SK-N-DZ (cell line): ENCODE results near the gene LILRB3.
"Not testable (repeated sequence)": the region's sequence is repeated elsewhere in the genome, so short reads cannot be mapped to it uniquely, and the experiment has no call there.

Experiments used
- DNase-seq: peaks from one replicate; pipeline ENCODE4 v3.0.0-alpha.2; 2015; ENCODE audit warnings: low spot score

LILRB3 gene

DNA sequence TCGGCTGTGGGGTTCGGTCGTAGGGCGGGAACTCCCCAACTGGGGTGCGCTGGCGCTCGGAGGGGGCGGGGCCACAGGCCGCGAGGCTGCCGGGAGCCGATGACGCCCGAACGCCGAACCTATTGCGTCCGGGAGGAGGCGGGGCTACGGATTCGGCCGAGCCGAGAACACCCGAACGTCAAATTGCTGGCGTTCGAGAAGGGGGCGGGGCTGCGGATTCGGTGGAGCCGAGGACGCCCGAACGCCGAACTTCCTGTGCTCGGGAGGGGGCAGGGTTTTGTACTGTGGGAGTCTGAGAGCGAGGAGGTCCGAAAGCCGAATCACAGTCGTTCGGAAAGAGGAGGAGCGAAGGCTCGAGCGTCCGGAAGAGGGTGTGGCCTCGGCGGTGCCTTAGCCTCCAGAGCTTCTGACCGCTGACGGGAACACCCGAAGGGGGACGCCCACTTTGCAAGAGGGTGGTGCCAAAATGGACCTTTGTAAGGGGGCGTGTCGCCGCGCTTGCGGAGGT lies 32.2 kb downstream of the LILRB3 start:
- DNase-seq, result peak; percentile 95

DNA sequence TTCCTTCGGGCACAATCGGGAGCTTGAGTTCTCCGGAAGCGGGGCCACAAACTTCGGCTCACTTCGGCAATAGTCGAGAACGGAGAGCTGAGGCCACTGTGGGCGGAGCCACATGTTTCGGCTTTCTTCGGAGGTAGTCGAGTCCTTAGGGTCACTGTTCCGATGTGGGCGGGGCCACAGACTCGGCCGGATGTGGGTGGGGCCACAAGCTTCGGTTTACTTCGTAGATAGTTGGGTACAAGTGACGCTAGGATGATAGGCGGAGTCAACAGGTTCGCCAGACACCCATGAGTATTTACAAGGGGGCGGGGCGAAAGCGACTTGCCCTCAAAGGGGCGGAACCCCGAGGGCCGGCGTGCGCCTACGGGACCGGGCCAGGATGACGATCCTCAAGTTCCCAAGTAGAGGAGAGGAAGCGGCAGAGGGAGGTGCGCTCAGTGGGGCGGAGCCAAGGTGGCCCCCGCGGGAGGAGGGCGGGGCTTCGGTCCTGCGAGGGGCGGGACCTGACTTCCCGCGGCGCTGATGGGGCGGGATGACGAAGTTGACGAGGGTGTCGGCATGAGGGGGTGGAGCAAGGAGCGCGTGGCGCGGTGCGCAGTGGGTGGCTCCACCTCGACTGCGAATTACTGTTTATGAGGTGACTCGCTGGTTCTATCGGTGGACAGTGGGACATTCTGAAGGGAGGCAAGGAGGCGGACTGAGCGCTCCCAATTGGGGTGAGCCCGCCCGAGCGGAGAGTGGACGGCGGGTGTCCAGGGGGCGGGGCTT lies 32.9 kb downstream of the LILRB3 start:
- DNase-seq, result peak; percentile 98

DNA sequence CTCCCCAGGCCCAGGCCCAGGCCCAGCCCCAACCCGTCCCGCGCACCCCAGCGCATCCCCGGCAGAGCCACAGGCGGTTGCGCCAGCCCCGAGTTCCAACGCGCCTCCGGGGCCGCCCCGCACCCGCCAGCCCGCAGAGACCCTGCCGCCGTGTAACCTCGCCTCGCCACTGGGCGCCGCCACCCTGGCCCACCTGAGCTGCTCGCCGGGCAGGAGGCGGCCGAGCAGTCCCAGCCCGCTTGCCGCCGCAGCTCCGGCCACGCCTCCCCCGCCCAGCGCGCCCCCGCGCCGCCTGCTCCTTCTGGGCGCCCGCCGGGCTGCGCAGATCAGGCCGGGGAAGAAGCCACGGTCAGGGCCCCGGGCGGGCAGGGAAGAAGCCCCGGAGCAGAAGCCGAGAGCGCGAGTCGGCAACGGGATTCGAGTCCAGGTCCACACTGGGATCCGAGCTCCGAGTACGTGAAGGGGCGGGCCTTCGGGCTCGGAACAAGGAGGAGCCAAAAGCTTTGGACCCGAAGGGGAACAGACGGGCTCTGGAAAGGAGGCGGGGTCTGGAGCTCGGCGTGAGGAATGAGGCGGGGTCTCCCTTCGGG lies 33.6 kb downstream of the LILRB3 start, which contains the start of gene MBOAT7:
Gene MBOAT7, minus strand, starts transcription at position 436 of the 590 bp plus-strand sequence. CDS start 1,072 bp downstream, outside the sequence.
- no peak for DNase-seq

DNA sequence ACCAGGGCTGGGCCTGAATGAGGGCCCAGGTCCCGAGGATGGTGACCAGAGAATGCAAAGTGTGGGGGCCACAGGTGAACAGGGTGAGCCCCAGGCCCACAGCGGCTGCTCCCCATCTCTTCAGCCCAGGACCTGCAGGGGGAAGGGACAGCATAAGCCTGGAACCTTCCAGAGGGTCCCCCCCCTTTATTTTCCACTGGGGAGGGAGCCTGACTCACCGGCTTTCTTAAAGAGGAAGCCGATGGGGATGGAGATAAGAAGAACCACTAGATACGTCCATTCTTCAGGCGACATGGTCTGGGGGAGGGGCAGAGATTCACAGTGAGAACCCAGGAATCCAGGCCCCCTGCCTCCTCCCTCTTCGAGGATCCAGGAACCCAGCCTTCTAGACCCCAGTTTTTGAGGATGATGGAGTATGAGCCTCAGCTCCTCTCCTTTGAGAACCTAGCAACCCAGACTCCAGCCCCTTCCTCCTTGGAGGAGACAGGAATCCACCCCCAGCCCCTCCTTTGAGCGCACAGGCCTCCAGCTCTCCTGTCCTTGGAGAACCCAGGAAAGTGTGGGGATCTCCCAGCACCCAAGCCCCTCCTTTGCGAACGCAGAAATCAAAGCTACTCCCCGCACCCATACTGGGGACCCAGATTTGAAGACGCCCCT lies 34.5 kb downstream of the LILRB3 start:
- no peak for DNase-seq

DNA sequence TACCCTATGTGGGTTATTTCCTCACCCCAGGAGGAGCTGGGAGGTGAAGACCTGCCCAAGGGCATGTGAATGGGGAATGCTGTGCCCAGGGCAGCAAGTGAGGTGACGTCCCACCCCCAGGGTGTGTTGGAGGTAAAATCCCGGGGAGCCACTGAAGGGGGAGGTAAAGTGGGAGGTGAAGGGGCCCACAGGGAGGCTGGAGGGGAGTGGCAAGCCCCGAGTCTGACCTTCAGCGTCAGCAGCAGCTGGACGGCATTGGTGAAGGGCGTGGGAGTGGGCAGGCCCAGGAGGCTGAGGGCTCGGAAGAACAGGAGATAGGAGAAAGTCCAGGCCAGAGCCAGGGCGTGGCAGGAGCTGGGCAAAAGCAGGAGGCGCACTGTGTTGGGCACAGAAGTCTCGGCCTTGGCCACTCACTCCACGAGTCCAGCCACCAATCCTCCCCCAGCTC lies 35.8 kb downstream of the LILRB3 start:
- no peak for DNase-seq

DNA sequence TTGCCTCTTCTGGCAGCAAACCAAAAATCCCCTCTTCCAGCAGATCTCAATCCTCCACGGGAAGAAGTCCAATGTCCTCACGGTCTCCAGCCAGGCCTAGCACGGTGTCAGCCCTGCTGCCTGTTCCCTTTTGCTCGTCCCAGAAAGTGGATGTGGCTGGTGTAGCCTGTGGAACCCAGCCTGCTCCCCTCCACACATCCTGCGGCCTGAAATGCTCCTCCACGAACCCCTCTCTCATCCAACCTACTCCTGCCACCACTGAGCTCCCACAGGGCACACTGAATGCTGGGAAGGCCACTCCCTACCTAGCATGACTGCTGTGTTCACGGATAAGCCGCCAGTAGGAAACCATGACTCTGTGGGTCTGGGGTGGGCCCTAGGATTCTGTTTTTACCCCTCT lies 36.5 kb downstream of the LILRB3 start:
- no peak for DNase-seq

DNA sequence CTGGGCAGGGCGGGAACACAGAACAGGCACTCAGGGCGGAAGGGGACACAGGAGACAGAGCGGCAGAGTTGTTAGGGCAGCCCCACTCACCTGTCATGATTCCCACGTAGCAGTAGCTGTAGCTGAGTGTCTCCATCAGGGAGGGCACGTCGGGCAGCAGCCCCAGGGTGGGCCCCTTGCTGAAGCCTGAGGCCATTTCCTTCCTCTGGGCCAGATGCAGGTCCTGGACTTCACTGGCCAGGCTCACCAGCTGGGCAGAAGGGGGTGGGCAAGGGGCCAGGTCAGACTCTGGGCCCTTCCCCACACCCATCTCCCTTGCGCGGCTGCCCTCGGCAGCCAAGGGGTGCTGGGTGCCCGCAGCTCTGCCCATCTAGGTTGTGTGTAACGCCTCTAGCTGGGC lies 39.4 kb downstream of the LILRB3 start:
- DNase-seq, result no peak

DNA sequence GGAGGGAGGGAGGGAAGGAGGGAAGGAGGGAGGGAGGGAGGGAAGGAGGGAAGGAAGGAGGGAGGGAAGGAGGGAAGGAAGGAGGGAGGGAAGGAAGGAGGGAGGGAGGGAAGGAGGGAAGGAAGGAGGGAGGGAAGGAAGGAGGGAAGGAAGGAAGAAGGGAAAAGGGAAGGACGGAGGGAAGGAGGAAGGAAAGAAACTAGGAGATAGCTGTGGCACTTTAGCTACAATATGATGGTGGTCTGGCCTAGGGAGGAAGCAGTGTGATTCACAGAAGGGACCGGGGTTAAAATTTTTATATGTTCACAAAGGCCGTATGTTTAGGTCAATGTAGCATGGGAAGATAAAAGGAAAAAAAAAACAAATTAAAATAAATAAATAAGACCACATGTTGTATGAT lies 40.9 kb downstream of the LILRB3 start:
- DNase-seq, result not testable (repeated sequence)

DNA sequence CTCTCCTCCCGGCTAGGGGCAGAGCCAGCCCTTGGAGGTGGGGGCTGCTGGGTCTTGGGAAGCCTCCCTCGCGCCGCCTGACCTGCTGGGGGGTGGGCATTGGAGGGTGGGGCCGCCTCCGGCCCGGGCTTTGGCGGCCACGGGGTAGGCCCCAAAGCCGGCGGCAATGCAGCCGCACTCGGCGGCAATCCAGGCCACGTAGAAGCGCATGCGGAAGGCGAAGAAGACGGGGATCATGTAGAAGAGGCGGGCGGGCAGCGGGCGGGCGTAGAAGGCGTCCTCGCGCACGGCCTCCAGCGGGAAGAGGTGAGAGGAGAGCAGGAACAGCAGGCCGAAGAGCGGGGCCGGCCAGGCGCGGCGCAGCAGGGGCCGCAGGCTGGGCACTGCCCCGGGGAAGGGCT lies 42.1 kb downstream of the LILRB3 start:
- no peak for DNase-seq

DNA sequence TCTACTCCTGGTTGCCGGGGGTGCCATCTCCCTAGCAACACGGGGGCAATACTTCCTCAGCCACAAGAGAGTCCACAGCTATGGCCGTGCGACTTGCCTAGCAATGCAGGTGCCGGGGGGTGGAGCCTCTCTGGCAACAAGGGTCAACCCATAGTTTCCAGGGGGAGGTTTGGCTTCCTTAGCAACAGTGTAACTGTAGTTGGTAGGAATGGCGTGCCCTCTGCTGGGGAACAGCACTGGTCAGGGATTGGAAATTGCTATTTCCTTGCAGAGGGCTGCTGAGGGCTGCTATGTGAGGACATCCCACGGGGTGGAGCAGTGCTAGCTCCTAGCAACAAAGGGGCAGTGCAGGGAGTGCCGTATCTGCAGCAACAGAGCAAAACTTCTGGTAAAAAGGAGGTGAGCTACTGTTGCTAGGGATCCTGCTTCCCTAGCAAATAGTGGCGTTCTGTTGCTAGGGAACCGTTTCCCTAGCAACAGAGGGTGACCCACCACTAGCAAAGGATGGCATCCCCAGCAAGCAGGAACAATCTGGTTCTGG lies 42.8 kb downstream of the LILRB3 start:
- peak; percentile 26 for DNase-seq

DNA sequence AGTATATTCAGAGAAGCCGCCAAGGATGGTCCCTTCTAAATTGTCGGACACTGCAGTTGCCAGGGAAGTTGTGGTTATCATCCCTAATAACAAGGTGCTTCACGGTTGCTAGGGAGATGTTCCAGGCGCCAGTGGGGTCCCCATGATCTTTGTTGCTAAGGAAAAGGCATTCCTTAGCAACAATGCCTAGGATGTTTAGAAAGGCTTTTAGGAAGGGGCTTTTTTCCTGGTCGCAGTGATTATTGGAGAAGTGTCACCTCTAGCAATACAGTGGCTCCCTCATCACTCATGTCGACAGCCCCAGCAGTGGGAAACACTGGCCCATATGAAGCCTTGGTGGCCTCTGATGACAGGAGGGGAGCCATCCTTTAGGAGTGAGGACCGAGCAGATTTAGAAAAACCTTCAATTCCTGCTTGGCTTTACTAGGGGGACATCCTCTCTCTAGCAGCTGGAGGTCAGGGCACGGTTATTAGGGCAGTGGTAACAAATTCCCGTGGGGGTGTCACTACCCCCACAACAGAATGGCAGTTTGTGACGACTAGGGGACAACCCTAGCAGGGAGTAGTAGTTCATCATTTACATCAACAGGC lies 43.5 kb downstream of the LILRB3 start:
- no peak for DNase-seq

DNA sequence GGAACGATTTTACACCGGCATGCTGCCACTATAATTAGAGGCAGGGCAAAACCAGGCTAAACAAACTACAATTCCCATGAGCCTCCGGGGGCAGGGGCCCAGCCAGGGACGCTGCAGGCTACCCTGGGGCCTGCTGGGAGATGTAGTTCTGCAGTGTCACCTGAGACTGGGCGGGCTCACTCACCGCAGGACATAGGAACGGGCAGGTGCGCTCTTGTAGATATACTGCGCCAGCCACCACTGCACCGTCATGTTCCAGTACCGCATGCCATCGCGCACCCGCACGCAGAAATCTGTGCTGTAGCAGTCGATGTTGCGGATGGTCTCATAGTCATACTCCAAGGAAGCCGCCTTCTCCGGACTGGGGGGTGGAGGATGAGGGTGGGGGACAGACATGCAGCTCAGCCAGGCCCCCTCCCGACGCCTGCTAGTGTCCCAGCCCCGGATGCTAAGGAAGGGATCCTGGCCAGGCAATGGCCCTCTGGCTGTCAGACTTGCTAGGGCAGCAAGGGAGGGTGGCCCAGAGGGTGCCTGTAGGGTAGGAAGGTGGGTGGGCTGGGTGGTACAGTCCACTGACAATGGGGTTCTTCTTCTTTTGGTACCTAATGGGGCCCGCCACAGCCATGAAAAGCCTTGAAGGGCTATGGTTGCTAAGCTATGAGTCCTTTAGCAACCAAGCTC lies 44.1 kb downstream of the LILRB3 start:
- DNase-seq, result no peak

DNA sequence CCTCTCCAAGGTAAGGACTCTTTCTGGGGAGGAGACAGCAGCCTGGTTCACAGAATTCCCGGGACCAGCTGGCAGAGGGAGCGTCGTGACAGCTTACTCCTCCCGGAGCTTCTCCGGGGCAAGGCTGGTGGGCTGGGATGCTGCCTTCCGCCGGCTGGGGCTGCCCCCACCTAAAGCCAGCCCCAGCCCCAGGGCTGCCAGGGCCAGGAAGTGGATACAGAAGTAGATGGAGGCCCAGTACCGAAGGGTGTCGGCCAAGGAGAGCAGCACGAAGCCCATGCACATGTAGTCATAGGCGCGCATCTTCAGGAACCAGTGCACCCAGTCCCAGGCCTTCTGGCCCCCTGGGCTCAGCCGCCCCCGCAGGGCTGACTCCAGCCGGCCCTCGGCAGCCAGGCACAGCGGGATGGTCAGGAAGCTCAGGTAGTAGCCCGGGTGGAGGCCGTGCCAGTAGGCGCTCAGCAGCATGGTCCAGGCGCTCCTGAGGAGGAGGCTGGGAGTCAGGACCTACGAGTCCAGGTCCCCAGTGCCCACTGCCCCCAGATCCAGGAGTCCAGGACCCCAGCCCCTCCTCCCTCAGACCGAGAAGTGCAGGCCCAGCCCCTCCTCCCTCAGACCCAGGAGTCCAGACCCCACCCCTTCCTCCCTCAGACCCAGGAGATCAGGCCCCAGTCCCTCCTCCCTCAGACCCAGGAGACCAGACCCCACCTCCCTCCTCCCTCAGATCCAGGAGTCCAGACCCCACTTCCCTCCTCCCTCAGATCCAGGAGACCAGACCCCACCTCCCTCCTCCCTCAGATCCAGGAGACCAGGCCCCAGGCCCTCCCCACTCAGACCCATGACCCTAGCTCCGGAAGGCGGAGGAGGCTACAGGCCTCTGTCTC lies 48.6 kb downstream of the LILRB3 start:
- peak; percentile 43 for DNase-seq

DNA sequence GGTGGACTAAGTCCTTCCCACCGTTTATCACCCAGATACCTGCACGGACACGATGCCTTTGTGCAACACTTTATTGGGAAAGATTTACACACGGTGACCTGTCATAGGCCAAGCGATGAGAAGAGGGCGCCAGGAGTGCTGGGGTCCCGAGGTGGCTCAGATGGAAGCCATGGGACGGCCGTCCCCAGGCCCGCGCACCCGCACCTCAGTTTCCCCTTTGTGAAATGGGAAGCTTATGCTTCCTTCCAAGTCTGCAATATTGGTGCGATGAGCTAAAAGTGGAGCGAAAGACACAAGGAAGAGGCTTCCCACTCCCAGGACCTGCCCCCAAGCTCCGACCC lies 49.5 kb downstream of the LILRB3 start:
- DNase-seq, result no peak

DNA sequence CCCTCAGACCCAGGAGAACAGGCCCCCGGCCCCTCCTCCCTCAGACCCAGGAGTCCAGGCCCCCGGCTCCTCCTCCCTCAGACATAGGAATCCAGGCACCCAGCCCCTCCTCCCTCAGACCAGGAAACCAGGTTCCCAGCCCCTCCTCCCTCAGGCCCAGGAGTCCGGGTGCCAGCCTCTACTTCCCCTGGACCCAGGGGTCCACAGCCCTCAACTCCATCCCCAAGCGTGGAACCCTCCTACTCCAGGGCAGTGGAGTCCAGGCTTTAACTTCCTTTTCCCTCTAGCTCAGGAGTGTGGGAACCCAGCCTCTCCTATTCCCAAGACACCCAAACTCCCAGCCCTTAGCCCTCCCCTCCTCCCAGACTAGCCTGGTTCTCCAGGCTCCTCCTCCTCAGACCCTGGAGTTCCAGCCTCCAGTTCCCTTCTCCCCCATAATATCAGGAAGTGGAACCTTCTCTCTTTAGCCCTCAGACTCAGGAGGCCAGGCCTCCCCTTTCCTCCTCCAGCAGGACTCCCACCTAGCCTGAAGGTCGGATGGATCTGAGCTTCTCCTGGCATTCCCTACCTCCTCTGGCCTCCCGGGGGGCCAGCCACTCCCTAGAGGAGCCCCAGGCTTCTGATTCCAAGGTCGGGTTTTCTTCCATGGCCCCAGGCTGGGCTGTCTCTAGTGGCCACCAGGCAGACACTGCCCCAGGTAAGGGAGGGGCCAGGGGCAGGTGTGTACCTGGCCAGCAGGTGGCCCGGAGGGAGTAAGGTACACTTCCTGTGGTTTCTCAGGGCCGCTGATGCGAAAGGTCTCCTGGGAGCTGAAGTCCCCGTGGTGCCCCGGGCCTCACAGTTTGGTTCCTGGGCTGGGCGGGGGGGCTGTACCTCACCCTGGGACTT lies 50.1 kb downstream of the LILRB3 start, which contains the start of gene TMC4:
Gene TMC4, minus strand, starts transcription at position 690 of the 888 bp plus-strand sequence. Its CDS starts 43 bp downstream, at position 647.
- DNase-seq, result no peak

DNA sequence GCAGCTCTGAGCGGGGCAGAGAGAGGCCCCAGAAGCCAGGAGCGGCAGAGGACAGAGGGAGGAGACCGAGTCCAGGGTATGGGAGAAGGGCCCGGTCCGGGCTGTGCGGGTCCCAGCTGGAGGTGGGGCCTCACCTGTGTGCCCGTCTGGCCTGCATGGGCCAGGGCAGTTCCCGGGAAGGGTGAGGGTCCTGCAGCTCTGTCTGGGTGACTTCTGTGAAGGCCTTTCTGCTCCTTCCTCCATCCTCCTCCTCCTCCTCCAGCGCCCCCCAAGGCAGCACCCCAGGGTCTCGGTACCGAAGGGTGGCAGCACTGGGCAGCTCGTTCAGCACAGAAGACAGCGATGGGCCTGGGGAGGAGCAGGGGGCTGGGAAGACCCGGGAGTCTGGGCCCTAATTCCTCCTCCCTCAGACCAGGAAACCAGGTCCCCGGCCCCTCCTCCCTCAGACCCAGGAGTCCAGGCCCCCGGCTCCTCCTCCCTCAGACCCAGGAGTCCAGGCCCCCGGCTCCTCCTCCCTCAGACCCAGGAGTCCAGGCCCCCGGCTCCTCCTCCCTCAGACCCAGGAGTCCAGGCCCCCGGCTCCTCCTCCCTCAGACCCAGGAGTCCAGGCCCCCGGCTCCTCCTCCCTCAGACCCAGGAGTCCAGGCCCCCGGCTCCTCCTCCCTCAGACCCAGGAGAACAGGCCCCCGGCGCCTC lies 50.9 kb downstream of the LILRB3 start:
- DNase-seq, result not testable (repeated sequence)

DNA sequence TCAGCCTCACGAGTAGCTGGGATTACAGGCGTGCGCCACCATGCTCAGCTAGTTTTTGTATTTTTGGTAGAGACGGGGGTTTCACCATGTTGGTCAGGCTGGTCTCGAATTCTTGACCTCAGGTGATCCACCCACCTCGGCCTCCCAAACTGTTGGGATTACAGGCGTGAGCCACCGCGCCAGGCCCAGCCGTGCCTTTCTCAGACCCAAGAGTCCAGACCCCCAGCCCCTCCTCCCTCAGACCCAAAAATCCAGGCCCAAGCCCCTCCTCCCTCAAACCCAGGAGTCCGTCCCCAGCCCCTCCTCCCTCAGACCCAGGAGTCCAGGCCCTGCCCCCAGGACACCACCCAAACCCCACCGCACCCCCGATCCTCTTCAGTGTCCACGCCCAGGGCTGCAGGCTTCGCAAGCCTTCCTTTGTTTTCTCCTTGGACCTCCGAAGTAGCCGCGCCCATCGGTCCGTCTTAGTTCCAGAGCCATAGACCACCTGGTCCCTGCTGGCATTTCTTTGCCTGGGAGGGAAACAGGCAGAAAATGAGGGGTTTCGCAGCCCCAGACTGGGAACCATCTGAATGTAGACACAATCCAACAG lies 53.6 kb downstream of the LILRB3 start:
- no peak for DNase-seq
